Measurements from ENCODE around the gene GAS2L1. TPM values are rescaled to one million over a fixed set of nuclear protein-coding genes. Genes with fewer than 3 reads are reported as not detected.

Gene GAS2L1
- total and polyA plus RNA-seq, 2 experiments from 2014 or later, result 5.2 to 9.5 TPM

DNA sequence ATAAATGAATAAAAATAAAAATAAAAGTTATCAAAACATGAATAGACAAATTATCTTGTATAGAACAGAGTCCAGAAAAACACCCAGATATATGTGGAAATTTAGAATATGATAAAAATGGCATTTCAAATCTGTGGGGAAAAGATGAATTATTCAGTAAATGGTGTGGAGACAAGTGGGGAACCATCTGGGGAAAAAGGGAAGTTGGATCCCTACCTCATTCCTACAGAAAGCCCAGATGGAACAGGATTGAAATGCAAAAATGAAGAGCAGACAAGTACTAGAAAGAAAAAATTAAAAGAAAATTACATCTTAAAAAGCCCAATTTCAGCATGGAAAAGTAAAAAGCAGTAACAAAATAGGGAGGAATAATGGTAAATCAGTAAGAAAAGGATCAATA, 17.2 kb downstream of the GAS2L1 start:
- Mint-ChIP-seq H3K9me3 (no peaks in the 10 kb centered on the region), H3K4me3 (no peak overlapping the region), H3K27ac (no peak overlapping the region), H3K4me1 (no peaks in the 10 kb centered on the region), H3K36me3 (ENCODE audit: low read depth) (peaks cover 3% of the 10 kb centered on the region; the same call in 1 of the 3 replicates), H3K27me3 (ENCODE audit: insufficient read depth, low read depth, poor library complexity) (peaks cover 5% of the 10 kb centered on the region)
- H3K4me1 ChIP-seq (ENCODE audit: insufficient read depth), result no peaks in the 10 kb centered on the region
- H3K4me3 ChIP-seq, result no peak overlapping the region
- H3K9me2 ChIP-seq (ENCODE audit: insufficient read depth), result no peaks in the 10 kb centered on the region
- H2AFZ ChIP-seq, result no peak overlapping the region
- DNase-seq (ENCODE audit: low spot score) (no peak), ATAC-seq (no peak)
- H4K20me1 ChIP-seq (replicated peaks; ENCODE audit: insufficient read depth), result no peaks in the 10 kb centered on the region
- no peaks in the 10 kb centered on the region for H3K79me2 ChIP-seq (replicated peaks; ENCODE audit: insufficient read depth)
- H3F3A ChIP-seq (replicated peaks; ENCODE audit: low read depth), result no peaks in the 10 kb centered on the region
- no peak overlapping the region for H3K4me2 ChIP-seq
- TF ChIP-seq STAT1 (IDR thresholded peaks at IDR 0.05; ENCODE audit: unreplicated experiment) (no peak), POLR2AphosphoS5 (IDR thresholded peaks at IDR 0.05; ENCODE audit: low read depth) (no peak), EZH2 (IDR thresholded peaks at IDR 0.05; ENCODE audit: low read depth, unreplicated experiment) (no peak)
- TF ChIP-seq, protein P1, sequence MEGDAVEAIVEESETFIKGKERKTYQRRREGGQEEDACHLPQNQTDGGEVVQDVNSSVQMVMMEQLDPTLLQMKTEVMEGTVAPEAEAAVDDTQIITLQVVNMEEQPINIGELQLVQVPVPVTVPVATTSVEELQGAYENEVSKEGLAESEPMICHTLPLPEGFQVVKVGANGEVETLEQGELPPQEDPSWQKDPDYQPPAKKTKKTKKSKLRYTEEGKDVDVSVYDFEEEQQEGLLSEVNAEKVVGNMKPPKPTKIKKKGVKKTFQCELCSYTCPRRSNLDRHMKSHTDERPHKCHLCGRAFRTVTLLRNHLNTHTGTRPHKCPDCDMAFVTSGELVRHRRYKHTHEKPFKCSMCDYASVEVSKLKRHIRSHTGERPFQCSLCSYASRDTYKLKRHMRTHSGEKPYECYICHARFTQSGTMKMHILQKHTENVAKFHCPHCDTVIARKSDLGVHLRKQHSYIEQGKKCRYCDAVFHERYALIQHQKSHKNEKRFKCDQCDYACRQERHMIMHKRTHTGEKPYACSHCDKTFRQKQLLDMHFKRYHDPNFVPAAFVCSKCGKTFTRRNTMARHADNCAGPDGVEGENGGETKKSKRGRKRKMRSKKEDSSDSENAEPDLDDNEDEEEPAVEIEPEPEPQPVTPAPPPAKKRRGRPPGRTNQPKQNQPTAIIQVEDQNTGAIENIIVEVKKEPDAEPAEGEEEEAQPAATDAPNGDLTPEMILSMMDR (conservative IDR thresholded peaks at IDR 0.05; ENCODE audit: low read depth in 2 of 2), result no peak
- no peaks in the 10 kb centered on the region for H3K36me3 ChIP-seq (ENCODE audit: insufficient read depth)
- H3K27me3 ChIP-seq (ENCODE audit: insufficient read depth), result no peaks in the 10 kb centered on the region
- H3K27ac ChIP-seq (ENCODE audit: low read depth), result no peak overlapping the region

DNA sequence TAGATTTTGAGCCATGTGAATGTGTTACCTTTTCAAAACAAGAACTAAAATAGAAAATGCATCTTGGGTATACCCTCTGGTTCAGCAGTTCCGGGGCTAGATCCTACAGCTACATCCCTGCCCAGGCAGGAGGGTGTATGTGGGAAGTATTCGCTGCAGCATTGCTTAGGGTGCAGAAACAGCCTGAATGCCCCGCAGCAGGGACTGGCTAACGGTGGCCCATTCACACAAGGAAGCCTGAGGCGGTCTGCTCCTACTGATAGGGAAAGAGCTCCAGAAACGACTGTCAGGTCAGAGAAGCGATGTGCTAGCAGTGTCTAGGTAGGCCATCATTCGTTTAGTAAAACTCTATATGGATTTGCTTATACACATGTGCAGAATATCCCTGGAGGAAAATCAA, 18.9 kb downstream of the GAS2L1 start:
- Histone ChIP-seq H3K4me2 (no peak overlapping the region), H4K20me1 (replicated peaks; ENCODE audit: insufficient read depth) (no peaks in the 10 kb centered on the region), H2AFZ (no peak overlapping the region), H3K27me3 (ENCODE audit: insufficient read depth) (no peaks in the 10 kb centered on the region), H3K27ac (ENCODE audit: low read depth) (no peak overlapping the region), H3K36me3 (ENCODE audit: insufficient read depth) (no peaks in the 10 kb centered on the region), H3K4me1 (ENCODE audit: insufficient read depth) (no peaks in the 10 kb centered on the region), H3K9me2 (ENCODE audit: insufficient read depth) (no peaks in the 10 kb centered on the region), H3K4me3 (no peak overlapping the region), H3K79me2 (replicated peaks; ENCODE audit: insufficient read depth) (no peaks in the 10 kb centered on the region), H3F3A (replicated peaks; ENCODE audit: low read depth) (no peaks in the 10 kb centered on the region)
- Mint-ChIP-seq H3K9me3 (no peaks in the 10 kb centered on the region), H3K4me1 (0 out of 3 replicates have a peak, but pooled peaks cover 4% of the 10 kb centered on the region), H3K36me3 (ENCODE audit: low read depth) (peaks cover 7% of the 10 kb centered on the region), H3K4me3 (no peak overlapping the region), H3K27me3 (ENCODE audit: insufficient read depth, low read depth, poor library complexity) (peaks cover 8% of the 10 kb centered on the region), H3K27ac (no peak overlapping the region)
- no peak for ATAC-seq
- no peak for DNase-seq (ENCODE audit: low spot score)
- no peak for TF ChIP-seq CREB1 (CRISPR knock-in tag; IDR thresholded peaks at IDR 0.05; ENCODE audit: low read depth)
- TF ChIP-seq, protein P2, sequence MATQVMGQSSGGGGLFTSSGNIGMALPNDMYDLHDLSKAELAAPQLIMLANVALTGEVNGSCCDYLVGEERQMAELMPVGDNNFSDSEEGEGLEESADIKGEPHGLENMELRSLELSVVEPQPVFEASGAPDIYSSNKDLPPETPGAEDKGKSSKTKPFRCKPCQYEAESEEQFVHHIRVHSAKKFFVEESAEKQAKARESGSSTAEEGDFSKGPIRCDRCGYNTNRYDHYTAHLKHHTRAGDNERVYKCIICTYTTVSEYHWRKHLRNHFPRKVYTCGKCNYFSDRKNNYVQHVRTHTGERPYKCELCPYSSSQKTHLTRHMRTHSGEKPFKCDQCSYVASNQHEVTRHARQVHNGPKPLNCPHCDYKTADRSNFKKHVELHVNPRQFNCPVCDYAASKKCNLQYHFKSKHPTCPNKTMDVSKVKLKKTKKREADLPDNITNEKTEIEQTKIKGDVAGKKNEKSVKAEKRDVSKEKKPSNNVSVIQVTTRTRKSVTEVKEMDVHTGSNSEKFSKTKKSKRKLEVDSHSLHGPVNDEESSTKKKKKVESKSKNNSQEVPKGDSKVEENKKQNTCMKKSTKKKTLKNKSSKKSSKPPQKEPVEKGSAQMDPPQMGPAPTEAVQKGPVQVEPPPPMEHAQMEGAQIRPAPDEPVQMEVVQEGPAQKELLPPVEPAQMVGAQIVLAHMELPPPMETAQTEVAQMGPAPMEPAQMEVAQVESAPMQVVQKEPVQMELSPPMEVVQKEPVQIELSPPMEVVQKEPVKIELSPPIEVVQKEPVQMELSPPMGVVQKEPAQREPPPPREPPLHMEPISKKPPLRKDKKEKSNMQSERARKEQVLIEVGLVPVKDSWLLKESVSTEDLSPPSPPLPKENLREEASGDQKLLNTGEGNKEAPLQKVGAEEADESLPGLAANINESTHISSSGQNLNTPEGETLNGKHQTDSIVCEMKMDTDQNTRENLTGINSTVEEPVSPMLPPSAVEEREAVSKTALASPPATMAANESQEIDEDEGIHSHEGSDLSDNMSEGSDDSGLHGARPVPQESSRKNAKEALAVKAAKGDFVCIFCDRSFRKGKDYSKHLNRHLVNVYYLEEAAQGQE (IDR thresholded peaks at IDR 0.05; ENCODE audit: unreplicated experiment), result no peak
- no peak for TF ChIP-seq NANOG (IDR thresholded peaks at IDR 0.05; ENCODE audit: borderline replicate concordance)
- TF ChIP-seq ZNF114 (CRISPR knock-in tag; IDR thresholded peaks at IDR 0.05), result no peak
- TF ChIP-seq, protein P3, sequence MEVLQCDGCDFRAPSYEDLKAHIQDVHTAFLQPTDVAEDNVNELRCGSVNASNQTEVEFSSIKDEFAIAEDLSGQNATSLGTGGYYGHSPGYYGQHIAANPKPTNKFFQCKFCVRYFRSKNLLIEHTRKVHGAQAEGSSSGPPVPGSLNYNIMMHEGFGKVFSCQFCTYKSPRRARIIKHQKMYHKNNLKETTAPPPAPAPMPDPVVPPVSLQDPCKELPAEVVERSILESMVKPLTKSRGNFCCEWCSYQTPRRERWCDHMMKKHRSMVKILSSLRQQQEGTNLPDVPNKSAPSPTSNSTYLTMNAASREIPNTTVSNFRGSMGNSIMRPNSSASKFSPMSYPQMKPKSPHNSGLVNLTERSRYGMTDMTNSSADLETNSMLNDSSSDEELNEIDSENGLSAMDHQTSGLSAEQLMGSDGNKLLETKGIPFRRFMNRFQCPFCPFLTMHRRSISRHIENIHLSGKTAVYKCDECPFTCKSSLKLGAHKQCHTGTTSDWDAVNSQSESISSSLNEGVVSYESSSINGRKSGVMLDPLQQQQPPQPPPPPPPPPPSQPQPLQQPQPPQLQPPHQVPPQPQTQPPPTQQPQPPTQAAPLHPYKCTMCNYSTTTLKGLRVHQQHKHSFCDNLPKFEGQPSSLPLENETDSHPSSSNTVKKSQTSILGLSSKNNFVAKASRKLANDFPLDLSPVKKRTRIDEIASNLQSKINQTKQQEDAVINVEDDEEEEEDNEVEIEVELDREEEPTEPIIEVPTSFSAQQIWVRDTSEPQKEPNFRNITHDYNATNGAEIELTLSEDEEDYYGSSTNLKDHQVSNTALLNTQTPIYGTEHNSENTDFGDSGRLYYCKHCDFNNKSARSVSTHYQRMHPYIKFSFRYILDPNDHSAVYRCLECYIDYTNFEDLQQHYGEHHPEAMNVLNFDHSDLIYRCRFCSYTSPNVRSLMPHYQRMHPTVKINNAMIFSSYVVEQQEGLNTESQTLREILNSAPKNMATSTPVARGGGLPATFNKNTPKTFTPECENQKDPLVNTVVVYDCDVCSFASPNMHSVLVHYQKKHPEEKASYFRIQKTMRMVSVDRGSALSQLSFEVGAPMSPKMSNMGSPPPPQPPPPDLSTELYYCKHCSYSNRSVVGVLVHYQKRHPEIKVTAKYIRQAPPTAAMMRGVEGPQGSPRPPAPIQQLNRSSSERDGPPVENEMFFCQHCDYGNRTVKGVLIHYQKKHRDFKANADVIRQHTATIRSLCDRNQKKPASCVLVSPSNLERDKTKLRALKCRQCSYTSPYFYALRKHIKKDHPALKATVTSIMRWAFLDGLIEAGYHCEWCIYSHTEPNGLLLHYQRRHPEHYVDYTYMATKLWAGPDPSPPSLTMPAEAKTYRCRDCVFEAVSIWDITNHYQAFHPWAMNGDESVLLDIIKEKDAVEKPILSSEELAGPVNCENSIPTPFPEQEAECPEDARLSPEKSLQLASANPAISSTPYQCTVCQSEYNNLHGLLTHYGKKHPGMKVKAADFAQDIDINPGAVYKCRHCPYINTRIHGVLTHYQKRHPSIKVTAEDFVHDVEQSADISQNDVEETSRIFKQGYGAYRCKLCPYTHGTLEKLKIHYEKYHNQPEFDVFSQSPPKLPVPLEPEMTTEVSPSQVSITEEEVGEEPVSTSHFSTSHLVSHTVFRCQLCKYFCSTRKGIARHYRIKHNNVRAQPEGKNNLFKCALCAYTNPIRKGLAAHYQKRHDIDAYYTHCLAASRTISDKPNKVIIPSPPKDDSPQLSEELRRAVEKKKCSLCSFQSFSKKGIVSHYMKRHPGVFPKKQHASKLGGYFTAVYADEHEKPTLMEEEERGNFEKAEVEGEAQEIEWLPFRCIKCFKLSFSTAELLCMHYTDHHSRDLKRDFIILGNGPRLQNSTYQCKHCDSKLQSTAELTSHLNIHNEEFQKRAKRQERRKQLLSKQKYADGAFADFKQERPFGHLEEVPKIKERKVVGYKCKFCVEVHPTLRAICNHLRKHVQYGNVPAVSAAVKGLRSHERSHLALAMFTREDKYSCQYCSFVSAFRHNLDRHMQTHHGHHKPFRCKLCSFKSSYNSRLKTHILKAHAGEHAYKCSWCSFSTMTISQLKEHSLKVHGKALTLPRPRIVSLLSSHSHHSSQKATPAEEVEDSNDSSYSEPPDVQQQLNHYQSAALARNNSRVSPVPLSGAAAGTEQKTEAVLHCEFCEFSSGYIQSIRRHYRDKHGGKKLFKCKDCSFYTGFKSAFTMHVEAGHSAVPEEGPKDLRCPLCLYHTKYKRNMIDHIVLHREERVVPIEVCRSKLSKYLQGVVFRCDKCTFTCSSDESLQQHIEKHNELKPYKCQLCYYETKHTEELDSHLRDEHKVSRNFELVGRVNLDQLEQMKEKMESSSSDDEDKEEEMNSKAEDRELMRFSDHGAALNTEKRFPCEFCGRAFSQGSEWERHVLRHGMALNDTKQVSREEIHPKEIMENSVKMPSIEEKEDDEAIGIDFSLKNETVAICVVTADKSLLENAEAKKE (CRISPR knock-in tag; IDR thresholded peaks at IDR 0.05), result no peak
- TF ChIP-seq STAT1 (IDR thresholded peaks at IDR 0.05; ENCODE audit: unreplicated experiment), result no peak
- TF ChIP-seq EZH2 (IDR thresholded peaks at IDR 0.05; ENCODE audit: low read depth, unreplicated experiment), result no peak
- no peak for TF ChIP-seq JUNB (IDR thresholded peaks at IDR 0.05; ENCODE audit: unreplicated experiment)
- TF ChIP-seq EZH2phosphoT487 (IDR thresholded peaks at IDR 0.05; ENCODE audit: unreplicated experiment), result no peak
- no peak for TF ChIP-seq POLR2AphosphoS5 (IDR thresholded peaks at IDR 0.05; ENCODE audit: low read depth)

Measured in GM23338 (cell line).